GM12878 (cell line): ENCODE results near the gene SGTB. TPM values are rescaled to one million over a fixed set of nuclear protein-coding genes. Genes with fewer than 3 reads are reported as not detected.
A peak's percentile ranks its signal among the peaks of the same experiment; 100 is the strongest.

Experiments used
- BHLHE40 ChIP-seq, 2 experiments: fragments of 450-650 bp in 1 of 2; IDR thresholded peaks; 2 replicates each; pipeline ENCODE4 v1.6.1; 2011 to 2017; ENCODE audit warnings: low read depth in 2 of 2, borderline replicate concordance in 1 of 2, improper control_type of control experiment in 1 of 2, low read length in 1 of 2, mild to moderate bottlenecking in 1 of 2
- NFXL1 ChIP-seq: fragments of 450-650 bp; IDR thresholded peaks from 2 replicates; pipeline ENCODE4 v1.6.1; 2017; ENCODE audit warnings: antibody characterized with exemption, mild to moderate bottlenecking, borderline replicate concordance
- NFYB ChIP-seq: IDR thresholded peaks from 2 replicates; pipeline ENCODE4 v1.6.1; 2011; ENCODE audit warnings: low read depth, mild to moderate bottlenecking, low read length, improper control_type of control experiment, moderate library complexity; ENCODE audit not compliant: insufficient read depth
- PAX8 ChIP-seq: fragments of 450-650 bp; IDR thresholded peaks from 2 replicates; pipeline ENCODE4 v1.6.1; 2017; ENCODE audit warnings: mild to moderate bottlenecking, moderate library complexity
- RELA ChIP-seq: fragments of 450-650 bp; IDR thresholded peaks from 2 replicates; pipeline ENCODE4 v1.8.0; 2014; ENCODE audit warnings: borderline replicate concordance; ENCODE audit not compliant: partially characterized antibody
- SIN3A ChIP-seq: IDR thresholded peaks from 2 replicates; pipeline ENCODE4 v1.6.1; 2012; ENCODE audit warnings: low read depth, low read length, improper control_type of control experiment
- SMARCA5 ChIP-seq: fragments of 450-650 bp; IDR thresholded peaks from 2 replicates; pipeline ENCODE4 v1.6.1; 2017; ENCODE audit warnings: mild to moderate bottlenecking
- STAT1 ChIP-seq: fragments of 450-650 bp; conservative IDR thresholded peaks from 2 replicates; pipeline ENCODE4 v1.6.1; 2014; ENCODE audit warnings: antibody characterized with exemption, mild to moderate bottlenecking
- TCF7 ChIP-seq: IDR thresholded peaks from 2 replicates; pipeline ENCODE4 v1.6.1; 2014; ENCODE audit warnings: antibody characterized with exemption, borderline replicate concordance
- WRNIP1 ChIP-seq: IDR thresholded peaks from 2 replicates; pipeline ENCODE4 v1.6.1; 2011; ENCODE audit warnings: low read depth, low read length, improper control_type of control experiment, borderline replicate concordance
- YY1 ChIP-seq: IDR thresholded peaks from 2 replicates; pipeline ENCODE4 v1.6.1; 2011; ENCODE audit warnings: low read depth, mild to moderate bottlenecking, low read length
- ZNF622 ChIP-seq: fragments of 450-650 bp; IDR thresholded peaks from 2 replicates; pipeline ENCODE4 v1.6.1; 2017; ENCODE audit warnings: mild to moderate bottlenecking, inconsistent platforms
- polyA plus RNA-seq, 11 experiments: library from polyadenylated mRNA; depleted of rRNA in 4 of 11; unstranded in 6 of 11; stranded (reverse) in 5 of 11; fragments of >200 nt; fragmentation: Nextera tagmentation in 4 of 11; fragmentation: Illumina TruSeq in 1 of 11; extraction: Ambion mirVana in 4 of 11; extraction: Trizol in 1 of 11; gene quantifications; 1 replicate in 1 of 11; 2 replicates in 10 of 11; pipeline versions ENCODE4 v1.2.1 to v1.2.3, GENCODE V29; 2011 to 2016; ENCODE audit warnings: inconsistent platforms in 2 of 11, missing spikeins in 2 of 11, low read depth in 1 of 11
- total RNA-seq, 4 experiments: library from RNA; depleted of rRNA in 3 of 4; stranded (reverse); fragments of >200 nt in 3 of 4; fragmentation: Illumina TruSeq in 1 of 4; extraction: Trizol in 1 of 4; gene quantifications; 2 replicates each; pipeline versions ENCODE4 v1.2.1 to v1.2.3, GENCODE V29; 2013 to 2021
- TF ChIP-seq, protein P1 (sequence below): fragments of 450-650 bp; IDR thresholded peaks from 2 replicates; pipeline ENCODE4 v1.6.1; 2017; ENCODE audit warnings: antibody characterized with exemption, mild to moderate bottlenecking, moderate library complexity
- TF ChIP-seq, protein P2 (sequence below): fragments of 450-650 bp; IDR thresholded peaks from 2 replicates; pipeline ENCODE4 v1.6.1; 2018; ENCODE audit warnings: borderline replicate concordance, mild to moderate bottlenecking; ENCODE audit not compliant: partially characterized antibody
- TF ChIP-seq, protein P3 (sequence below), 3 experiments: IDR thresholded peaks in 2 of 3; conservative IDR thresholded peaks in 1 of 3; 2 replicates each; pipeline ENCODE4 v1.5.1; 2011; ENCODE audit warnings: low read depth in 3 of 3, low read length in 3 of 3, mild to moderate bottlenecking in 3 of 3, control low read depth in 2 of 3, moderate library complexity in 2 of 3, inconsistent platforms in 1 of 3, mixed read lengths in 1 of 3; ENCODE audit not compliant: control insufficient read depth in 2 of 3, insufficient read depth in 1 of 3; ENCODE audit errors: extremely low read depth in 1 of 3
- TF ChIP-seq, protein P4 (sequence below): fragments of 450-650 bp; IDR thresholded peaks from 2 replicates; pipeline ENCODE4 v1.6.1; 2017; ENCODE audit warnings: mild to moderate bottlenecking, low read depth, inconsistent platforms; ENCODE audit not compliant: poor library complexity, severe bottlenecking
- TF ChIP-seq, protein P5 (sequence below): fragments of 450-650 bp; IDR thresholded peaks from 2 replicates; pipeline ENCODE4 v1.6.1; 2017; ENCODE audit warnings: low read depth, mild to moderate bottlenecking, moderate library complexity

SGTB gene
- total and polyA plus RNA-seq, 10 of the 15 experiments (the other 5 are each of a cell fraction or from before 2014, with no cell fraction given): 1.0 to 7.8 (median 5.4) TPM

DNA sequence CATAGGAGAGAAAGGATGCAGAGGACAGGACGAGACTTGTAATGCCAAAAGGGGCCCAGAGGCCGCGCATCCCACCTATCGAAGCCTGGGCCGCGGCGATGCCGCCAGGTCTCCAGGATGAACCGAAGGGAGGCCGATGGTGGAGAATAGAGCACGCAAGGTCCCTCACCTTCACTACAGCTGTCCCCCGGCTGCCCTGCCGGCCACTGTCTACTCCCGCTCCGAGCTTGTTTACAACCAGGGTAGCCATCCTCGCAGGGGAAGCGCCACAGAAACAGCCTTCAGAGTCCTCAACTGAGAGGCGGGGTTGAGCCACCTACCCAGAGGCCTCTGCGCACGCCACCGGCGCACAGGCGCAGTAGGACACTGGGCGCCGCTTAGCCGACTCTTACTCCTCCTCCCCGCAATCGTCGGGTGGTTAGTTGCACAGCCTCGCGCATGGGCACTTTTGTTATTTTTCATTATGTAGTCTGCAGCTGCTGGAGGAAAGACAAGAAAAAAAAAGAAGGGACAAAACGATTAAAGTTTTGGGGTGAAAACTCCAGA lies 97.8 kb downstream of the SGTB start, which contains the start of gene TRIM23 (continued):
- TF ChIP-seq BHLHE40 (IDR thresholded peaks at IDR 0.05; ENCODE audit: borderline replicate concordance in 1 of 2, low read depth in 2 of 2, low read length in 1 of 2): no peak
- TF ChIP-seq NFYB: no peak
- TF ChIP-seq, protein P1, sequence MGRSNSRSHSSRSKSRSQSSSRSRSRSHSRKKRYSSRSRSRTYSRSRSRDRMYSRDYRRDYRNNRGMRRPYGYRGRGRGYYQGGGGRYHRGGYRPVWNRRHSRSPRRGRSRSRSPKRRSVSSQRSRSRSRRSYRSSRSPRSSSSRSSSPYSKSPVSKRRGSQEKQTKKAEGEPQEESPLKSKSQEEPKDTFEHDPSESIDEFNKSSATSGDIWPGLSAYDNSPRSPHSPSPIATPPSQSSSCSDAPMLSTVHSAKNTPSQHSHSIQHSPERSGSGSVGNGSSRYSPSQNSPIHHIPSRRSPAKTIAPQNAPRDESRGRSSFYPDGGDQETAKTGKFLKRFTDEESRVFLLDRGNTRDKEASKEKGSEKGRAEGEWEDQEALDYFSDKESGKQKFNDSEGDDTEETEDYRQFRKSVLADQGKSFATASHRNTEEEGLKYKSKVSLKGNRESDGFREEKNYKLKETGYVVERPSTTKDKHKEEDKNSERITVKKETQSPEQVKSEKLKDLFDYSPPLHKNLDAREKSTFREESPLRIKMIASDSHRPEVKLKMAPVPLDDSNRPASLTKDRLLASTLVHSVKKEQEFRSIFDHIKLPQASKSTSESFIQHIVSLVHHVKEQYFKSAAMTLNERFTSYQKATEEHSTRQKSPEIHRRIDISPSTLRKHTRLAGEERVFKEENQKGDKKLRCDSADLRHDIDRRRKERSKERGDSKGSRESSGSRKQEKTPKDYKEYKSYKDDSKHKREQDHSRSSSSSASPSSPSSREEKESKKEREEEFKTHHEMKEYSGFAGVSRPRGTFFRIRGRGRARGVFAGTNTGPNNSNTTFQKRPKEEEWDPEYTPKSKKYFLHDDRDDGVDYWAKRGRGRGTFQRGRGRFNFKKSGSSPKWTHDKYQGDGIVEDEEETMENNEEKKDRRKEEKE: no peak
- no peak for TF ChIP-seq TCF7
- TF ChIP-seq WRNIP1: no peak
- TF ChIP-seq, protein P2, sequence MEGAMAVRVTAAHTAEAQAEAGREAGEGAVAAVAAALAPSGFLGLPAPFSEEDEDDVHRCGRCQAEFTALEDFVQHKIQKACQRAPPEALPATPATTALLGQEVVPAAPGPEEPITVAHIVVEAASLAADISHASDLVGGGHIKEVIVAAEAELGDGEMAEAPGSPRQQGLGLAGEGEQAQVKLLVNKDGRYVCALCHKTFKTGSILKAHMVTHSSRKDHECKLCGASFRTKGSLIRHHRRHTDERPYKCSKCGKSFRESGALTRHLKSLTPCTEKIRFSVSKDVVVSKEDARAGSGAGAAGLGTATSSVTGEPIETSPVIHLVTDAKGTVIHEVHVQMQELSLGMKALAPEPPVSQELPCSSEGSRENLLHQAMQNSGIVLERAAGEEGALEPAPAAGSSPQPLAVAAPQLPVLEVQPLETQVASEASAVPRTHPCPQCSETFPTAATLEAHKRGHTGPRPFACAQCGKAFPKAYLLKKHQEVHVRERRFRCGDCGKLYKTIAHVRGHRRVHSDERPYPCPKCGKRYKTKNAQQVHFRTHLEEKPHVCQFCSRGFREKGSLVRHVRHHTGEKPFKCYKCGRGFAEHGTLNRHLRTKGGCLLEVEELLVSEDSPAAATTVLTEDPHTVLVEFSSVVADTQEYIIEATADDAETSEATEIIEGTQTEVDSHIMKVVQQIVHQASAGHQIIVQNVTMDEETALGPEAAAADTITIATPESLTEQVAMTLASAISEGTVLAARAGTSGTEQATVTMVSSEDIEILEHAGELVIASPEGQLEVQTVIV: no peak
- peak; percentile 47 for TF ChIP-seq RELA
- TF ChIP-seq, protein P3, sequence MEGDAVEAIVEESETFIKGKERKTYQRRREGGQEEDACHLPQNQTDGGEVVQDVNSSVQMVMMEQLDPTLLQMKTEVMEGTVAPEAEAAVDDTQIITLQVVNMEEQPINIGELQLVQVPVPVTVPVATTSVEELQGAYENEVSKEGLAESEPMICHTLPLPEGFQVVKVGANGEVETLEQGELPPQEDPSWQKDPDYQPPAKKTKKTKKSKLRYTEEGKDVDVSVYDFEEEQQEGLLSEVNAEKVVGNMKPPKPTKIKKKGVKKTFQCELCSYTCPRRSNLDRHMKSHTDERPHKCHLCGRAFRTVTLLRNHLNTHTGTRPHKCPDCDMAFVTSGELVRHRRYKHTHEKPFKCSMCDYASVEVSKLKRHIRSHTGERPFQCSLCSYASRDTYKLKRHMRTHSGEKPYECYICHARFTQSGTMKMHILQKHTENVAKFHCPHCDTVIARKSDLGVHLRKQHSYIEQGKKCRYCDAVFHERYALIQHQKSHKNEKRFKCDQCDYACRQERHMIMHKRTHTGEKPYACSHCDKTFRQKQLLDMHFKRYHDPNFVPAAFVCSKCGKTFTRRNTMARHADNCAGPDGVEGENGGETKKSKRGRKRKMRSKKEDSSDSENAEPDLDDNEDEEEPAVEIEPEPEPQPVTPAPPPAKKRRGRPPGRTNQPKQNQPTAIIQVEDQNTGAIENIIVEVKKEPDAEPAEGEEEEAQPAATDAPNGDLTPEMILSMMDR (IDR thresholded peaks at IDR 0.05 in 2 of 3, conservative IDR thresholded peaks at IDR 0.05 in 1 of 3; ENCODE audit: control insufficient read depth in 2 of 3, extremely low read depth in 1 of 3, insufficient read depth in 1 of 3, low read depth in 3 of 3, low read length in 3 of 3): peak in 1 of 3 experiments; percentile 20; a peak in 1 of 6 replicates
- no peak for TF ChIP-seq PAX8
- TF ChIP-seq SMARCA5: no peak
- TF ChIP-seq, protein P4, sequence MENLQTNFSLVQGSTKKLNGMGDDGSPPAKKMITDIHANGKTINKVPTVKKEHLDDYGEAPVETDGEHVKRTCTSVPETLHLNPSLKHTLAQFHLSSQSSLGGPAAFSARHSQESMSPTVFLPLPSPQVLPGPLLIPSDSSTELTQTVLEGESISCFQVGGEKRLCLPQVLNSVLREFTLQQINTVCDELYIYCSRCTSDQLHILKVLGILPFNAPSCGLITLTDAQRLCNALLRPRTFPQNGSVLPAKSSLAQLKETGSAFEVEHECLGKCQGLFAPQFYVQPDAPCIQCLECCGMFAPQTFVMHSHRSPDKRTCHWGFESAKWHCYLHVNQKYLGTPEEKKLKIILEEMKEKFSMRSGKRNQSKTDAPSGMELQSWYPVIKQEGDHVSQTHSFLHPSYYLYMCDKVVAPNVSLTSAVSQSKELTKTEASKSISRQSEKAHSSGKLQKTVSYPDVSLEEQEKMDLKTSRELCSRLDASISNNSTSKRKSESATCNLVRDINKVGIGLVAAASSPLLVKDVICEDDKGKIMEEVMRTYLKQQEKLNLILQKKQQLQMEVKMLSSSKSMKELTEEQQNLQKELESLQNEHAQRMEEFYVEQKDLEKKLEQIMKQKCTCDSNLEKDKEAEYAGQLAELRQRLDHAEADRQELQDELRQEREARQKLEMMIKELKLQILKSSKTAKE: no peak
- TF ChIP-seq STAT1: no peak
- TF ChIP-seq NFXL1: no peak
- peak; percentile 74; the same call in 1 of the 2 replicates for TF ChIP-seq YY1
- peak; percentile 82; the same call in 1 of the 2 replicates for TF ChIP-seq SIN3A
- TF ChIP-seq, protein P5, sequence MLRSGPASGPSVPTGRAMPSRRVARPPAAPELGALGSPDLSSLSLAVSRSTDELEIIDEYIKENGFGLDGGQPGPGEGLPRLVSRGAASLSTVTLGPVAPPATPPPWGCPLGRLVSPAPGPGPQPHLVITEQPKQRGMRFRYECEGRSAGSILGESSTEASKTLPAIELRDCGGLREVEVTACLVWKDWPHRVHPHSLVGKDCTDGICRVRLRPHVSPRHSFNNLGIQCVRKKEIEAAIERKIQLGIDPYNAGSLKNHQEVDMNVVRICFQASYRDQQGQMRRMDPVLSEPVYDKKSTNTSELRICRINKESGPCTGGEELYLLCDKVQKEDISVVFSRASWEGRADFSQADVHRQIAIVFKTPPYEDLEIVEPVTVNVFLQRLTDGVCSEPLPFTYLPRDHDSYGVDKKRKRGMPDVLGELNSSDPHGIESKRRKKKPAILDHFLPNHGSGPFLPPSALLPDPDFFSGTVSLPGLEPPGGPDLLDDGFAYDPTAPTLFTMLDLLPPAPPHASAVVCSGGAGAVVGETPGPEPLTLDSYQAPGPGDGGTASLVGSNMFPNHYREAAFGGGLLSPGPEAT: peak; percentile 21; the same call in 1 of the 2 replicates
- TF ChIP-seq ZNF622: no peak
